ENCODE measurements around the gene GBE1. TPM values are rescaled to one million over a fixed set of nuclear protein-coding genes. Genes with fewer than 3 reads are reported as not detected.
A peak's percentile ranks its signal among the peaks of the same experiment; 100 is the strongest.

Gene GBE1
- total and polyA plus RNA-seq, 10 of the 15 experiments (the other 5 are each of a cell fraction or from before 2014, with no cell fraction given), result 21.4 to 62.2 (median 41.5) TPM

DNA sequence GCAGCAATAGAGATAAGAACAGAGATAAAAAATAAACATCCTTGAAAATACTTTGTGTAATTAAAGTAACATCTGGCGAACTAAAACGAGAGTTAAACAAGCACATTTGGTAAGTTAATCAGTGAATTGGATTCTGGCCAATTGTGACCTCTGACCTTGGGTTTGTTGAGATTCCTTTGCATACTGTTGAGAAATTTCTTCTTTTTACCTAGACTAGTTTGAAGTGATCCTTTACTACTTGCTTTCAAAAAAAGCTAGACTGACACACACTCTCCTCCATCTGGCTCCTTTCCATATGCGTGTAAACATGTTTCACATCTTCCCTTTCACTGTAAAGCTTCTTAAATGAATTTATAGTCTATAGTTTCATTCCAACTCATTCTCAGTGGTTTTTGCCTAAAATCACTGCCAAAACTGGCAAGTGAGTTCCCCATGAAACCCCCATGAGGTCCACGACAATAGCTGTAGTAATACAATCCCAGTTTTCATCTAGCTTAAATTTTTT is 17.3 kb upstream of the GBE1 start (continued):
- TF ChIP-seq, protein P1, sequence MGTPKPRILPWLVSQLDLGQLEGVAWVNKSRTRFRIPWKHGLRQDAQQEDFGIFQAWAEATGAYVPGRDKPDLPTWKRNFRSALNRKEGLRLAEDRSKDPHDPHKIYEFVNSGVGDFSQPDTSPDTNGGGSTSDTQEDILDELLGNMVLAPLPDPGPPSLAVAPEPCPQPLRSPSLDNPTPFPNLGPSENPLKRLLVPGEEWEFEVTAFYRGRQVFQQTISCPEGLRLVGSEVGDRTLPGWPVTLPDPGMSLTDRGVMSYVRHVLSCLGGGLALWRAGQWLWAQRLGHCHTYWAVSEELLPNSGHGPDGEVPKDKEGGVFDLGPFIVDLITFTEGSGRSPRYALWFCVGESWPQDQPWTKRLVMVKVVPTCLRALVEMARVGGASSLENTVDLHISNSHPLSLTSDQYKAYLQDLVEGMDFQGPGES (IDR thresholded peaks at IDR 0.05), result no peak
- TF ChIP-seq CHD4 (IDR thresholded peaks at IDR 0.05) (no peak), ZNF274 (IDR thresholded peaks at IDR 0.05; ENCODE audit: insufficient read depth, insufficient read length) (no peak), MYB (IDR thresholded peaks at IDR 0.05; ENCODE audit: borderline replicate concordance, low read depth, low read length) (no peak), DPF2 (IDR thresholded peaks at IDR 0.05) (no peak), ETV6 (conservative IDR thresholded peaks at IDR 0.05 in 1 of 2, IDR thresholded peaks at IDR 0.05 in 1 of 2; ENCODE audit: borderline replicate concordance in 1 of 2, low read depth in 1 of 2) (0 out of 4 replicates have a peak, but pooled peaks of 1 of the 2 experiments have one; percentile 37), NFYB (IDR thresholded peaks at IDR 0.05; ENCODE audit: insufficient read depth, low read depth, low read length) (no peak), IKZF1 (conservative IDR thresholded peaks at IDR 0.05) (0 out of 2 replicates have a peak, but pooled peaks have one; percentile 17), ZBED1 (IDR thresholded peaks at IDR 0.05; ENCODE audit: borderline replicate concordance) (peak; percentile 35; the same call in 1 of the 2 replicates), RUNX3 (IDR thresholded peaks at IDR 0.05; ENCODE audit: low read length) (peak; percentile 92), ATF7 (IDR thresholded peaks at IDR 0.05; ENCODE audit: low read depth) (no peak)
- TF ChIP-seq, protein P2, sequence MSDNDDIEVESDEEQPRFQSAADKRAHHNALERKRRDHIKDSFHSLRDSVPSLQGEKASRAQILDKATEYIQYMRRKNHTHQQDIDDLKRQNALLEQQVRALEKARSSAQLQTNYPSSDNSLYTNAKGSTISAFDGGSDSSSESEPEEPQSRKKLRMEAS (IDR thresholded peaks at IDR 0.05; ENCODE audit: low read depth, low read length), result no peak
- TF ChIP-seq, protein P3, sequence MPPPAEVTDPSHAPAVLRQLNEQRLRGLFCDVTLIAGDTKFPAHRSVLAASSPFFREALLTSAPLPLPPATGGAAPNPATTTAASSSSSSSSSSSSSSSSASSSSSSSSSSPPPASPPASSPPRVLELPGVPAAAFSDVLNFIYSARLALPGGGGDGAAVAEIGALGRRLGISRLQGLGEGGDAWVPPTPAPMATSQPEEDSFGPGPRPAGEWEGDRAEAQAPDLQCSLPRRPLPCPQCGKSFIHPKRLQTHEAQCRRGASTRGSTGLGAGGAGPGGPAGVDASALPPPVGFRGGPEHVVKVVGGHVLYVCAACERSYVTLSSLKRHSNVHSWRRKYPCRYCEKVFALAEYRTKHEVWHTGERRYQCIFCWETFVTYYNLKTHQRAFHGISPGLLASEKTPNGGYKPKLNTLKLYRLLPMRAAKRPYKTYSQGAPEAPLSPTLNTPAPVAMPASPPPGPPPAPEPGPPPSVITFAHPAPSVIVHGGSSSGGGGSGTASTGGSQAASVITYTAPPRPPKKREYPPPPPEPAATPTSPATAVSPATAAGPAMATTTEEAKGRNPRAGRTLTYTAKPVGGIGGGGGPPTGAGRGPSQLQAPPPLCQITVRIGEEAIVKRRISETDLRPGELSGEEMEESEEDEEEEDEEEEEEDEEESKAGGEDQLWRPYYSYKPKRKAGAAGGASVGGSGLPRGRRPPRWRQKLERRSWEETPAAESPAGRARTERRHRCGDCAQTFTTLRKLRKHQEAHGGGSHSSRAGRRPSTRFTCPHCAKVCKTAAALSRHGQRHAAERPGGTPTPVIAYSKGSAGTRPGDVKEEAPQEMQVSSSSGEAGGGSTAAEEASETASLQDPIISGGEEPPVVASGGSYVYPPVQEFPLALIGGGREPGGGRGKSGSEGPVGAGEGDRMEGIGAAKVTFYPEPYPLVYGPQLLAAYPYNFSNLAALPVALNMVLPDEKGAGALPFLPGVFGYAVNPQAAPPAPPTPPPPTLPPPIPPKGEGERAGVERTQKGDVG (CRISPR knock-in tag; IDR thresholded peaks at IDR 0.05), result no peak
- TF ChIP-seq, protein P4, sequence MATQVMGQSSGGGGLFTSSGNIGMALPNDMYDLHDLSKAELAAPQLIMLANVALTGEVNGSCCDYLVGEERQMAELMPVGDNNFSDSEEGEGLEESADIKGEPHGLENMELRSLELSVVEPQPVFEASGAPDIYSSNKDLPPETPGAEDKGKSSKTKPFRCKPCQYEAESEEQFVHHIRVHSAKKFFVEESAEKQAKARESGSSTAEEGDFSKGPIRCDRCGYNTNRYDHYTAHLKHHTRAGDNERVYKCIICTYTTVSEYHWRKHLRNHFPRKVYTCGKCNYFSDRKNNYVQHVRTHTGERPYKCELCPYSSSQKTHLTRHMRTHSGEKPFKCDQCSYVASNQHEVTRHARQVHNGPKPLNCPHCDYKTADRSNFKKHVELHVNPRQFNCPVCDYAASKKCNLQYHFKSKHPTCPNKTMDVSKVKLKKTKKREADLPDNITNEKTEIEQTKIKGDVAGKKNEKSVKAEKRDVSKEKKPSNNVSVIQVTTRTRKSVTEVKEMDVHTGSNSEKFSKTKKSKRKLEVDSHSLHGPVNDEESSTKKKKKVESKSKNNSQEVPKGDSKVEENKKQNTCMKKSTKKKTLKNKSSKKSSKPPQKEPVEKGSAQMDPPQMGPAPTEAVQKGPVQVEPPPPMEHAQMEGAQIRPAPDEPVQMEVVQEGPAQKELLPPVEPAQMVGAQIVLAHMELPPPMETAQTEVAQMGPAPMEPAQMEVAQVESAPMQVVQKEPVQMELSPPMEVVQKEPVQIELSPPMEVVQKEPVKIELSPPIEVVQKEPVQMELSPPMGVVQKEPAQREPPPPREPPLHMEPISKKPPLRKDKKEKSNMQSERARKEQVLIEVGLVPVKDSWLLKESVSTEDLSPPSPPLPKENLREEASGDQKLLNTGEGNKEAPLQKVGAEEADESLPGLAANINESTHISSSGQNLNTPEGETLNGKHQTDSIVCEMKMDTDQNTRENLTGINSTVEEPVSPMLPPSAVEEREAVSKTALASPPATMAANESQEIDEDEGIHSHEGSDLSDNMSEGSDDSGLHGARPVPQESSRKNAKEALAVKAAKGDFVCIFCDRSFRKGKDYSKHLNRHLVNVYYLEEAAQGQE (IDR thresholded peaks at IDR 0.05; ENCODE audit: low read depth, low read length), result no peak
- TF ChIP-seq, protein P5, sequence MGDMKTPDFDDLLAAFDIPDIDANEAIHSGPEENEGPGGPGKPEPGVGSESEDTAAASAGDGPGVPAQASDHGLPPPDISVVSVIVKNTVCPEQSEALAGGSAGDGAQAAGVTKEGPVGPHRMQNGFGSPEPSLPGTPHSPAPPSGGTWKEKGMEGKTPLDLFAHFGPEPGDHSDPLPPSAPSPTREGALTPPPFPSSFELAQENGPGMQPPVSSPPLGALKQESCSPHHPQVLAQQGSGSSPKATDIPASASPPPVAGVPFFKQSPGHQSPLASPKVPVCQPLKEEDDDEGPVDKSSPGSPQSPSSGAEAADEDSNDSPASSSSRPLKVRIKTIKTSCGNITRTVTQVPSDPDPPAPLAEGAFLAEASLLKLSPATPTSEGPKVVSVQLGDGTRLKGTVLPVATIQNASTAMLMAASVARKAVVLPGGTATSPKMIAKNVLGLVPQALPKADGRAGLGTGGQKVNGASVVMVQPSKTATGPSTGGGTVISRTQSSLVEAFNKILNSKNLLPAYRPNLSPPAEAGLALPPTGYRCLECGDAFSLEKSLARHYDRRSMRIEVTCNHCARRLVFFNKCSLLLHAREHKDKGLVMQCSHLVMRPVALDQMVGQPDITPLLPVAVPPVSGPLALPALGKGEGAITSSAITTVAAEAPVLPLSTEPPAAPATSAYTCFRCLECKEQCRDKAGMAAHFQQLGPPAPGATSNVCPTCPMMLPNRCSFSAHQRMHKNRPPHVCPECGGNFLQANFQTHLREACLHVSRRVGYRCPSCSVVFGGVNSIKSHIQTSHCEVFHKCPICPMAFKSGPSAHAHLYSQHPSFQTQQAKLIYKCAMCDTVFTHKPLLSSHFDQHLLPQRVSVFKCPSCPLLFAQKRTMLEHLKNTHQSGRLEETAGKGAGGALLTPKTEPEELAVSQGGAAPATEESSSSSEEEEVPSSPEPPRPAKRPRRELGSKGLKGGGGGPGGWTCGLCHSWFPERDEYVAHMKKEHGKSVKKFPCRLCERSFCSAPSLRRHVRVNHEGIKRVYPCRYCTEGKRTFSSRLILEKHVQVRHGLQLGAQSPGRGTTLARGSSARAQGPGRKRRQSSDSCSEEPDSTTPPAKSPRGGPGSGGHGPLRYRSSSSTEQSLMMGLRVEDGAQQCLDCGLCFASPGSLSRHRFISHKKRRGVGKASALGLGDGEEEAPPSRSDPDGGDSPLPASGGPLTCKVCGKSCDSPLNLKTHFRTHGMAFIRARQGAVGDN (IDR thresholded peaks at IDR 0.05), result no peak; the same call in 1 of the 2 replicates
- TF ChIP-seq, protein P6, sequence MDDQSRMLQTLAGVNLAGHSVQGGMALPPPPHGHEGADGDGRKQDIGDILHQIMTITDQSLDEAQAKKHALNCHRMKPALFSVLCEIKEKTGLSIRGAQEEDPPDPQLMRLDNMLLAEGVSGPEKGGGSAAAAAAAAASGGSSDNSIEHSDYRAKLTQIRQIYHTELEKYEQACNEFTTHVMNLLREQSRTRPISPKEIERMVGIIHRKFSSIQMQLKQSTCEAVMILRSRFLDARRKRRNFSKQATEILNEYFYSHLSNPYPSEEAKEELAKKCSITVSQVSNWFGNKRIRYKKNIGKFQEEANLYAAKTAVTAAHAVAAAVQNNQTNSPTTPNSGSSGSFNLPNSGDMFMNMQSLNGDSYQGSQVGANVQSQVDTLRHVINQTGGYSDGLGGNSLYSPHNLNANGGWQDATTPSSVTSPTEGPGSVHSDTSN (IDR thresholded peaks at IDR 0.05; ENCODE audit: insufficient replicate concordance, low read depth, low read length), result no peak
